ENCODE measurements around the gene TFPI. TPM values are rescaled to one million over a fixed set of nuclear protein-coding genes. Genes with fewer than 3 reads are reported as not detected.

The TFPI gene
- total RNA-seq, 1 donor from 2014 or later: 325 TPM

DNA sequence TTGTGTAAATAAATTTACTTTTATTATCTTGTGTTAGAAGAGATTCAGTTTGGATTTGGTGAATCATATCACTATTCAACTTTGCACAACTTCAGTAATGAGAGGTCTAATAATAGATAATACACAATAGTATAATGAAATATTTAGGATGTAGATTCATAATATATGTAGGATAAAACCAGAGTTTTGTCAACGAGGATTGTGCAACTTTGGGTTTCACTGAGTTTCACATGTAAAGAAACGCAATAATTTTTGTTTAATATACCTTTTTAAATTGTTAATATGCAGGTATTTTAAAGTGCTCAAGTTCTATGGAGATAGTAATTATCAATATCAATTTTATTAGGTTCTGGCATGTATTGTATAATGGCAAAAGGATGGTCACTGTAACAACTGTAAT is 111.5 kb downstream of the TFPI start:
- no peak overlapping the region for H3K27ac Mint-ChIP-seq (ENCODE audit: unreplicated experiment)
- H3K27me3 Mint-ChIP-seq (ENCODE audit: unreplicated experiment): no peaks in the 10 kb centered on the region
- no peak for TF ChIP-seq CTCF (IDR thresholded peaks at IDR 0.05)
- no peaks in the 10 kb centered on the region for H3K36me3 Mint-ChIP-seq (ENCODE audit: unreplicated experiment)
- H3K9me3 Mint-ChIP-seq (ENCODE audit: unreplicated experiment): no peaks in the 10 kb centered on the region
- H3K4me3 Mint-ChIP-seq (ENCODE audit: unreplicated experiment): no peak overlapping the region
- no peak for DNase-seq (ENCODE audit: extremely low spot score, unreplicated experiment)
- H3K4me1 Mint-ChIP-seq (ENCODE audit: unreplicated experiment): peaks cover 26% of the 10 kb centered on the region

DNA sequence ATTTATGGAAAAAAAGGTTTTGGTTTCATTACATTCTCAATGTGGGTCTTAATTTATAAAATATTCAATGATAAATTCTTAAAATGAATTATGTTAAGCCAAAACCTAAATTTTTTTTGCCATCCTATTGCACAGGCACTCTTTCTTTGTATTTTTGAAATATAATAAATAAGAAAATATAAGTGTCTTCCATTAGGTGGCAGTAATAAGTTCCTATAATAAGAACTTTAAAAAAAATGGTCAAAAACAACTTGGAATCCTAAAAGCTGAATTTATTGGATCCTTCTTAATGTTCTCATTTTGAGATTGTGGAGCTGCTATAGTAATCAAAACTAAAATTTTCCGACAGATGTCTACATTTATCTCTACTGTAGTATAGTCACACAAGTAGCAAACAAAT is 111.9 kb downstream of the TFPI start:
- DNase-seq (ENCODE audit: extremely low spot score, unreplicated experiment): no peak
- Mint-ChIP-seq H3K9me3 (ENCODE audit: unreplicated experiment) (no peaks in the 10 kb centered on the region), H3K4me1 (ENCODE audit: unreplicated experiment) (peaks cover 26% of the 10 kb centered on the region), H3K27me3 (ENCODE audit: unreplicated experiment) (no peaks in the 10 kb centered on the region), H3K4me3 (ENCODE audit: unreplicated experiment) (no peak overlapping the region), H3K27ac (ENCODE audit: unreplicated experiment) (no peak overlapping the region), H3K36me3 (ENCODE audit: unreplicated experiment) (no peaks in the 10 kb centered on the region)
- TF ChIP-seq CTCF (IDR thresholded peaks at IDR 0.05): peak; percentile 40

DNA sequence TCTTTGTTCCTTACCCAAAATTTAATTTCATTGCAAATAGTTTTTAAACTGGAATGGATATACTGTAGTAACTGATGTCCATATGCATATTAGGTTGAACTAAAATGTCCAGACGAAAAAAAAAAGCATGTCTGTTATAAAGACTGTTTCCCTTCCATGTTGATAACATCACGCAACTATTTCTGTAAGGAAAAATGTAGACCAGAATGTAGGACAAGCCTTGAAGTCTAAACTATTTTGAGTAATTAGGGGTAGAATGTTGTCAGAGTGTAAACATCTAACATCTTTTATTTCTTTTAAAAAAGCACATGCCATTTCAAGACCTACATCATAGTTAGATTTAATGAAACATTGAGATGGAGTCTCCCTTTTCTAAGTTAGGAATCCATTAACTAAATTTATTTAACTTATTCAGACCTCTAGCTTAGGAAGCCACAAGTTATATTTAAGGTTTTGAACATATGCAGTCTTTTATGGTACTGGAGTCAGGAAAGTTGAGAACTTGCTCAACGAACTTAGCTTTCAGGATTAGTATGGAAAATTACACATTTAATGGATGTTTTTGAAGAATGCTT is 114.0 kb downstream of the TFPI start:
- H3K9me3 Mint-ChIP-seq (ENCODE audit: unreplicated experiment): peaks cover under 1% of the 10 kb centered on the region
- no peak for TF ChIP-seq CTCF (IDR thresholded peaks at IDR 0.05)
- peaks cover 1% of the 10 kb centered on the region for H3K36me3 Mint-ChIP-seq (ENCODE audit: unreplicated experiment)
- no peak overlapping the region for H3K4me3 Mint-ChIP-seq (ENCODE audit: unreplicated experiment)
- no peak overlapping the region for H3K27ac Mint-ChIP-seq (ENCODE audit: unreplicated experiment)
- peaks cover 27% of the 10 kb centered on the region for H3K4me1 Mint-ChIP-seq (ENCODE audit: unreplicated experiment)
- H3K27me3 Mint-ChIP-seq (ENCODE audit: unreplicated experiment): no peaks in the 10 kb centered on the region
- DNase-seq (ENCODE audit: extremely low spot score, unreplicated experiment): no peak

DNA sequence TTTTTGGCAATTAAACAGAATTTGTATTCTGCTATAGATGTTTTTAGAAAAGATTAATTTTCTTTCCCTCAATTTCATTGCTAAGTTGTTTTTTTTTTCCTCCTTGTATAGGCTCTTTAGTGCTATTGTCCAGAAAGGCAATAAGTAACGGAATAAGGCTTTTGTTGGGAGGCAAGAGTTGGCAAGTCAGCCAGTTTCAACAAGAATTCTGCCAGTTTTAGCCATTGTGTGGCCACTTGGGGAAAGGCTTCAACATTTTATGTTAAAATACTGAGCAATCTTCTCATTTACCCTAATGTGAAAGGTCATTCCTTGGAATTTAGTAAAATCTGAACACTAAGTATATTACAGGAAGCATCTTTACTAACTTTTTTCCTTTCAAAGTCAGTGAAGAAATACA is 115.8 kb downstream of the TFPI start:
- Mint-ChIP-seq H3K27ac (ENCODE audit: unreplicated experiment) (peak overlapping the region; percentile 81), H3K4me3 (ENCODE audit: unreplicated experiment) (no peak overlapping the region), H3K4me1 (ENCODE audit: unreplicated experiment) (peaks cover 39% of the 10 kb centered on the region), H3K9me3 (ENCODE audit: unreplicated experiment) (peaks cover 3% of the 10 kb centered on the region), H3K27me3 (ENCODE audit: unreplicated experiment) (no peaks in the 10 kb centered on the region), H3K36me3 (ENCODE audit: unreplicated experiment) (peaks cover 1% of the 10 kb centered on the region)
- TF ChIP-seq CTCF (IDR thresholded peaks at IDR 0.05): no peak
- DNase-seq (ENCODE audit: extremely low spot score, unreplicated experiment): no peak

DNA sequence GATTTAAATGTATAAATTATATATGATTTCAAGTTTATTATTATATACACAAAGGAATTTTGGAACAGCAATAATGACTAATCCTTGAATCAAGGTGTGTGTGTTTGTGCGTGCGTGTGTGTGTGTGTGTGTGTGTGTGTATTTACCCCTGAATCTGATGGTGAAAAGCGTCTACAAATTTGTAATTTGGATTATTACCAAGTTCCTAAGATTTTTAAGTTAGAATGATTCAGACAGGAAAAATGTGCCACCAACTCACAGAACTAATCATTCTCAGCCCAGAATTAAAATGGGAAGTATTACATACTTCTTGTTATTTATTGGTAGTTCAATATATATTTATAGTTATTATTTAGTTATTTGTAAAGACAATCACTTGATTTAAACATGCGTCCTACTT is 118.5 kb downstream of the TFPI start:
- Mint-ChIP-seq H3K4me3 (ENCODE audit: unreplicated experiment) (no peak overlapping the region), H3K4me1 (ENCODE audit: unreplicated experiment) (peaks cover 45% of the 10 kb centered on the region)
- TF ChIP-seq CTCF (IDR thresholded peaks at IDR 0.05): no peak

More for the DNA sequence above, 118.5 kb downstream of the TFPI start:
- H3K36me3 Mint-ChIP-seq (ENCODE audit: unreplicated experiment): peaks cover 1% of the 10 kb centered on the region
- DNase-seq (ENCODE audit: extremely low spot score, unreplicated experiment): no peak
- peaks cover 3% of the 10 kb centered on the region for H3K9me3 Mint-ChIP-seq (ENCODE audit: unreplicated experiment)
- H3K27me3 Mint-ChIP-seq (ENCODE audit: unreplicated experiment): no peaks in the 10 kb centered on the region
- H3K27ac Mint-ChIP-seq (ENCODE audit: unreplicated experiment): no peak overlapping the region

All from osteocyte (in vitro differentiated cells).